Measurements from ENCODE around the gene ATF3. TPM values are rescaled to one million over a fixed set of nuclear protein-coding genes. Genes with fewer than 3 reads are reported as not detected.

ATF3 gene
- total and polyA plus RNA-seq, 2 of the 4 experiments (the other 2 are of a cell fraction), result 9.9 to 12.3 TPM

- in situ Hi-C loops (cut with MboI; ENCODE audit: low sequenced_read_pairs), result loop anchor here (10.0 to 25.0 kb wide), 2 partner anchors 116 to 318 kb away; no protein-coding TSS in a partner anchor
- Histone ChIP-seq H2BK20ac (ENCODE audit: low read depth, low read length) (peak overlapping the region; percentile 59), H2BK5ac (ENCODE audit: low read depth, low read length, poor library complexity, severe bottlenecking) (no peak overlapping the region), H3K56ac (ENCODE audit: extremely low read depth, insufficient read depth, low read length) (no peak overlapping the region), H4K8ac (ENCODE audit: low read depth in 2 of 2, low read length in 2 of 2) (no peak overlapping the region; a peak in 1 of 4 replicates), H3K79me1 (ENCODE audit: low read depth in 1 of 2, low read length in 2 of 2) (no peaks in the 10 kb centered on the region), H3K27me3 (ENCODE audit: control insufficient read depth, insufficient read depth, low read length) (no peaks in the 10 kb centered on the region), H4K5ac (ENCODE audit: low read depth, low read length) (no peak overlapping the region), H2BK120ac (ENCODE audit: low read depth, low read length) (no peak overlapping the region), H3K9ac (ENCODE audit: low read depth, low read length) (no peak overlapping the region), H2AK5ac (ENCODE audit: low read depth, low read length) (no peak overlapping the region), H3K9me3 (ENCODE audit: control insufficient read depth, insufficient read depth, low read length) (no peaks in the 10 kb centered on the region), H3K4me1 (ENCODE audit: control insufficient read depth, insufficient read depth, low read length) (peaks cover 15% of the 10 kb centered on the region), H3K9me1 (ENCODE audit: insufficient read depth, low read length) (peaks cover 13% of the 10 kb centered on the region; the same call in 1 of the 2 replicates), H3K4ac (ENCODE audit: low read depth, low read length) (peak overlapping the region; percentile 60), H4K91ac (ENCODE audit: insufficient read depth, low read depth, low read length) (peak overlapping the region; percentile 23; the same call in 1 of the 2 replicates), H2AK9ac (replicated peaks; ENCODE audit: low read depth, low read length, poor library complexity) (no peak overlapping the region), H3K4me3 (ENCODE audit: insufficient read depth, low read depth, low read length) (no peak overlapping the region), H3K4me2 (ENCODE audit: low read depth, low read length) (no peak overlapping the region), H3K27ac (ENCODE audit: insufficient read depth, low read length) (no peak overlapping the region), H2AFZ (replicated peaks; ENCODE audit: low read length, poor library complexity) (no peak overlapping the region), H3K36me3 (ENCODE audit: control insufficient read depth, insufficient read depth, low read length) (no peaks in the 10 kb centered on the region), H4K20me1 (ENCODE audit: insufficient read depth, low read length) (peaks cover 7% of the 10 kb centered on the region; the same call in 1 of the 2 replicates), H3K23ac (ENCODE audit: low read depth, low read length) (no peak overlapping the region), H3K14ac (replicated peaks; ENCODE audit: low read depth, low read length) (no peak overlapping the region), H3K18ac (ENCODE audit: low read depth, low read length) (no peak overlapping the region), H2BK15ac (ENCODE audit: low read depth, low read length) (no peak overlapping the region)
- BruUV-seq (replicated peaks), result no TSS peak
- peak; percentile 37 for TF ChIP-seq CTCF (conservative IDR thresholded peaks at IDR 0.05; ENCODE audit: low read depth, low read length)
- TF ChIP-seq RAD21 (IDR thresholded peaks at IDR 0.05; ENCODE audit: low read length), result no peak; the same call in 1 of the 2 replicates
- TF ChIP-seq SMC3 (IDR thresholded peaks at IDR 0.05; ENCODE audit: low read depth, low read length), result peak; percentile 5; the same call in 1 of the 2 replicates
- intact Hi-C loops (cut with micrococcal nuclease), result no loop called here
- POLR2A ChIA-PET (ENCODE audit: unreplicated experiment), result no interaction called here
- ATAC-seq (ENCODE audit: low read depth) (no peak), DNase-seq (peak; percentile 20)
- CTCF ChIA-PET, result no interaction called here
- WGBS, 2 experiments (ENCODE audit: extremely low coverage in 2 of 2, insufficient read length in 1 of 2), result 60% methylated on average over 1 of the region's 2 CpGs; no CpG with 5 or more reads in 1 of the 2 experiments
- dilution Hi-C loops (cut with HindIII; ENCODE audit: low sequenced_read_pairs, unreplicated experiment), result no loop called here
Observed at GRCh38 chr1:212669102-212669501, 60.5 kb downstream of the ATF3 start.
